ENCODE data around the gene NCBP2L. TPM values are rescaled to one million over a fixed set of nuclear protein-coding genes. Genes with fewer than 3 reads are reported as not detected.
A peak's percentile ranks its signal among the peaks of the same experiment; 100 is the strongest.

The NCBP2L gene
- total RNA-seq, 3 donors from 2014 or later (not counting 1 experiment from before 2014, with no cell fraction given) = 0.18 TPM; not detected in 2

- Mint-ChIP-seq H3K4me1 (peaks cover 0 to 12% of the 10 kb centered on the region in 2 donors), H3K27me3 (ENCODE audit: low read depth in 2 of 2) (peaks cover 33 to 61% of the 10 kb centered on the region in 2 donors), H3K4me3 (peak within 1 kb of the TSS; percentile 71), H3K9me3 (no peaks in the 10 kb centered on the region), H3K36me3 (no peaks in the 10 kb centered on the region), H3K27ac (peak within 1 kb of the TSS in 1 of 2 donors; percentile 65)
- Histone ChIP-seq H3K36me3 (ENCODE audit: control insufficient read depth, insufficient read depth, low read length) (no peaks in the 10 kb centered on the region), H3K4me3 (ENCODE audit: low read length) (peak within 1 kb of the TSS; percentile 48), H3K27me3 (ENCODE audit: control insufficient read depth, insufficient read depth, low read length) (peaks cover 6% of the 10 kb centered on the region), H3K4me1 (ENCODE audit: control insufficient read depth, insufficient read depth, low read length) (peaks cover 7% of the 10 kb centered on the region), H3K9me3 (ENCODE audit: control insufficient read depth, insufficient read depth, low read length) (no peaks in the 10 kb centered on the region), H3K27ac (ENCODE audit: low read length) (peak within 1 kb of the TSS; percentile 57)
- WGBS (ENCODE audit: insufficient coverage) = 1% methylated on average over 32 of the region's 32 CpGs
- TF ChIP-seq CTCF (IDR thresholded peaks at IDR 0.05) = no peak
- peak; percentile 16 to 65 for DNase-seq
- intact Hi-C loops (cut with micrococcal nuclease) = no loop called here
- peak; percentile 37 to 54 (median 48) for ATAC-seq
Measured at GRCh38 chrX:107825698-107826237, 48.2 kb downstream of the NCBP2L start, which contains the start of gene MID2. Gene MID2, plus strand, starts transcription at chrX:107825866. Its CDS starts 561 bp downstream, at chrX:107826427.

- TF ChIP-seq CTCF (IDR thresholded peaks at IDR 0.05) = no peak
- Histone ChIP-seq H3K27ac (ENCODE audit: low read length) (peak overlapping the region; percentile 42), H3K27me3 (ENCODE audit: control insufficient read depth, insufficient read depth, low read length) (peaks cover 6% of the 10 kb centered on the region), H3K4me3 (ENCODE audit: low read length) (peak overlapping the region; percentile 13), H3K36me3 (ENCODE audit: control insufficient read depth, insufficient read depth, low read length) (no peaks in the 10 kb centered on the region), H3K4me1 (ENCODE audit: control insufficient read depth, insufficient read depth, low read length) (peaks cover 7% of the 10 kb centered on the region), H3K9me3 (ENCODE audit: control insufficient read depth, insufficient read depth, low read length) (no peaks in the 10 kb centered on the region)
- H3K27ac Mint-ChIP-seq = no peak overlapping the region
- intact Hi-C loops (cut with micrococcal nuclease) = no loop called here
- H3K4me1 Mint-ChIP-seq = peaks cover 0 to 12% of the 10 kb centered on the region in 2 donors
- no peaks in the 10 kb centered on the region for H3K36me3 Mint-ChIP-seq
- H3K9me3 Mint-ChIP-seq = no peaks in the 10 kb centered on the region
- peak; percentile 48 to 77 (median 52) for ATAC-seq
- H3K4me3 Mint-ChIP-seq = peak overlapping the region; percentile 61
- peaks cover 37 to 67% of the 10 kb centered on the region in 2 donors for H3K27me3 Mint-ChIP-seq (ENCODE audit: low read depth in 2 of 2)
- DNase-seq = peak; percentile 14 to 64
- WGBS (ENCODE audit: insufficient coverage) = under 1% methylated on average over 99 of the region's 100 CpGs
Measured at GRCh38 chrX:107826238-107827029, 48.9 kb downstream of the NCBP2L start.

- Mint-ChIP-seq H3K9me3 (no peaks in the 10 kb centered on the region), H3K27me3 (ENCODE audit: low read depth in 2 of 2) (peaks cover 37 to 69% of the 10 kb centered on the region in 2 donors), H3K4me3 (peak overlapping the region; percentile 61), H3K27ac (no peak overlapping the region), H3K36me3 (no peaks in the 10 kb centered on the region), H3K4me1 (peaks cover 0 to 12% of the 10 kb centered on the region in 2 donors)
- no peak for TF ChIP-seq CTCF (IDR thresholded peaks at IDR 0.05)
- no peaks in the 10 kb centered on the region for H3K36me3 ChIP-seq (ENCODE audit: control insufficient read depth, insufficient read depth, low read length)
- peaks cover 7% of the 10 kb centered on the region for H3K4me1 ChIP-seq (ENCODE audit: control insufficient read depth, insufficient read depth, low read length)
- intact Hi-C loops (cut with micrococcal nuclease) = no loop called here
- no peak overlapping the region for H3K4me3 ChIP-seq (ENCODE audit: low read length)
- WGBS (ENCODE audit: insufficient coverage) = 24% methylated on average over 10 of the region's 13 CpGs
- H3K9me3 ChIP-seq (ENCODE audit: control insufficient read depth, insufficient read depth, low read length) = no peaks in the 10 kb centered on the region
- peak in 1 of 2 donors; percentile 37 for DNase-seq
- H3K27me3 ChIP-seq (ENCODE audit: control insufficient read depth, insufficient read depth, low read length) = peaks cover 6% of the 10 kb centered on the region
- ATAC-seq = no peak
- H3K27ac ChIP-seq (ENCODE audit: low read length) = no peak overlapping the region
Measured at GRCh38 chrX:107827030-107827831, 49.7 kb downstream of the NCBP2L start.
